ENCODE data around the gene TNFAIP8L1. TPM values are rescaled to one million over a fixed set of nuclear protein-coding genes. Genes with fewer than 3 reads are reported as not detected.

TNFAIP8L1 gene
- total RNA-seq, 1 experiment from 2014 or later: 17.8 TPM

DNA sequence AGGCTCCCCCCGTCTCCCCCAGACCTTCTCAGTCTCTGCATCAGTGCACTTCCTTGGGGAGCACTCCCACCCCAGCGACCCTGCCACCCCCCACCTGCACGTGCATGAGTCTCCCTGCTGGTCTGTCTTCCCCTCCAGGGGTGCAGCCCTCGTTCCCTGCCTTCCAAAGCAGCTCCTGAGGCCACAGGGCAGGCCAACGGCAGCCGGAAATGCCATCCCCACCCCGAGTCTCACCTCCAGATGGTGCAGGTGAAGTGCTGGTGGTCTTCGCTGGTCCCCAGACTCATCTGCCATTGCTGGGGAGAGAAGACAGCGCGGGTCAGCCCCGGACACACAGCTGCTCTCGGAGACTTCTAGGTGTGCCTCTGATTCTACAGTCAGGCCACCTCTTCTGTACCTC lies 25.3 kb downstream of the TNFAIP8L1 start:
- no peaks in the 10 kb centered on the region for H3K27me3 ChIP-seq (ENCODE audit: insufficient read depth, low read depth)
- ChIA-PET POLR2A (ENCODE audit: unreplicated experiment) (no interaction called here), CTCF (no interaction called here)
- no peak overlapping the region for H3K27ac ChIP-seq
- no peak for DNase-seq
- H4K20me1 ChIP-seq (ENCODE audit: insufficient read depth): no peaks in the 10 kb centered on the region
- H3K4me3 ChIP-seq: no peak overlapping the region
- no peaks in the 10 kb centered on the region for H3K36me3 ChIP-seq (ENCODE audit: low read depth)
- no peaks in the 10 kb centered on the region for H3K4me1 ChIP-seq (replicated peaks; ENCODE audit: insufficient read depth)
- intact Hi-C loops (cut with micrococcal nuclease; ENCODE audit: unreplicated experiment): no loop called here
- no peaks in the 10 kb centered on the region for H3K9me3 ChIP-seq (ENCODE audit: insufficient read depth, low read depth)
- no peak for TF ChIP-seq EZH2 (IDR thresholded peaks at IDR 0.05; ENCODE audit: low read depth)
- TF ChIP-seq, protein P1, sequence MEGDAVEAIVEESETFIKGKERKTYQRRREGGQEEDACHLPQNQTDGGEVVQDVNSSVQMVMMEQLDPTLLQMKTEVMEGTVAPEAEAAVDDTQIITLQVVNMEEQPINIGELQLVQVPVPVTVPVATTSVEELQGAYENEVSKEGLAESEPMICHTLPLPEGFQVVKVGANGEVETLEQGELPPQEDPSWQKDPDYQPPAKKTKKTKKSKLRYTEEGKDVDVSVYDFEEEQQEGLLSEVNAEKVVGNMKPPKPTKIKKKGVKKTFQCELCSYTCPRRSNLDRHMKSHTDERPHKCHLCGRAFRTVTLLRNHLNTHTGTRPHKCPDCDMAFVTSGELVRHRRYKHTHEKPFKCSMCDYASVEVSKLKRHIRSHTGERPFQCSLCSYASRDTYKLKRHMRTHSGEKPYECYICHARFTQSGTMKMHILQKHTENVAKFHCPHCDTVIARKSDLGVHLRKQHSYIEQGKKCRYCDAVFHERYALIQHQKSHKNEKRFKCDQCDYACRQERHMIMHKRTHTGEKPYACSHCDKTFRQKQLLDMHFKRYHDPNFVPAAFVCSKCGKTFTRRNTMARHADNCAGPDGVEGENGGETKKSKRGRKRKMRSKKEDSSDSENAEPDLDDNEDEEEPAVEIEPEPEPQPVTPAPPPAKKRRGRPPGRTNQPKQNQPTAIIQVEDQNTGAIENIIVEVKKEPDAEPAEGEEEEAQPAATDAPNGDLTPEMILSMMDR (conservative IDR thresholded peaks at IDR 0.05): no peak
- no TSS peak for BruUV-seq (replicated peaks)
- H3K79me2 ChIP-seq (ENCODE audit: low read depth): peaks cover 7% of the 10 kb centered on the region; the same call in 1 of the 2 replicates
- no peaks in the 10 kb centered on the region for H3K9me2 ChIP-seq (ENCODE audit: insufficient read depth)
- no peak overlapping the region for H3K4me2 ChIP-seq
- H3F3A ChIP-seq (ENCODE audit: insufficient read depth, low read depth): no peaks in the 10 kb centered on the region
- H2AFZ ChIP-seq: no peak overlapping the region

DNA sequence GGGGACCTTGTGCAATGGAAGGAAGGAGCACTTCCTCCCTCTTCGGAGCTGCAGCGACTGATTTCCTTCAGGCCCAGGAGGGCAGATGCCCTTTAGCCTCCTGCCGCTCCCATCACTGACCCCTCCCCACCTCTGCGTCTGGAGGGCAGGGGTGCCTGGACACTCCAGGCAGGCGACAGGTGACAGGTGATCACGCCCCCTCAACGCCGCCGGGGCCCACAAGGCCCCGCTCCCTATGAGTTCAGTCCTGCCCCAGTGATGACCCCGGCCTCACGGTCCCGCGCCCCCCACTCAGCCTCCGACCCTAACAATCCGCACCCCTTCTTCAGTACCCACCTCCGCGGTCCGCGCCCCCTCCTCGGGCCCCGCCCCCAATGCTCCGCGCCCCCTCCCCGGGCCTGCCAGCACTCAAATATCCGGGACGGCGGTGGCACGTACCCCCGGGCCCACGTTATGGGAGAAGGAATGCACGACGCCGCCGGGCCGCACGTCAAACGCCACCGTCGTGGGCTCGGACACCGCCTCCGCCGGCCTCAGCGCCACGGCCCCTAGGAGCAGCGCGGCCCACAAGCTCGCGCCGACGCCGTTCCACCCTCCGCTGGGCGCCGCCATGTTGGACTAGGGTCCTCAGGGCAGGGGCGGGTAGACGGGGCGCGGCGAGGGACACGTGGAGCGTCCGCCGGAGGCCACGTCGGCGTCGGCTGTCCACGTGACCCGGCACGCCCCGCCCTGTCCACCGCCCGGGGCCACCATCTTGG lies 30.6 kb downstream of the TNFAIP8L1 start, which contains the start of gene MYDGF:
Gene MYDGF, minus strand, starts transcription at position 620 of the 758 bp plus-strand sequence. Its CDS starts 8 bp downstream, at position 612.
- no peaks in the 10 kb centered on the region for H3K4me1 ChIP-seq (replicated peaks; ENCODE audit: insufficient read depth)
- H3K79me2 ChIP-seq (ENCODE audit: low read depth): peaks cover 7% of the 10 kb centered on the region; the same call in 1 of the 2 replicates
- no peaks in the 10 kb centered on the region for H3K9me3 ChIP-seq (ENCODE audit: insufficient read depth, low read depth)
- peak; percentile 33 to 82 for DNase-seq
- H4K20me1 ChIP-seq (ENCODE audit: insufficient read depth): no peaks in the 10 kb centered on the region
- intact Hi-C loops (cut with micrococcal nuclease; ENCODE audit: unreplicated experiment): no loop called here
- H3K27me3 ChIP-seq (ENCODE audit: insufficient read depth, low read depth): no peaks in the 10 kb centered on the region
- ChIA-PET CTCF (no interaction called here), POLR2A (ENCODE audit: unreplicated experiment) (no interaction called here)
- H3K4me3 ChIP-seq: peak within 1 kb of the TSS; percentile 54
- no TSS peak for BruUV-seq (replicated peaks)
- TF ChIP-seq EZH2 (IDR thresholded peaks at IDR 0.05; ENCODE audit: low read depth): no peak
- TF ChIP-seq, protein P1 (conservative IDR thresholded peaks at IDR 0.05): no peak
- no peak within 1 kb of the TSS for H2AFZ ChIP-seq
- no peaks in the 10 kb centered on the region for H3K9me2 ChIP-seq (ENCODE audit: insufficient read depth)
- peaks cover 5% of the 10 kb centered on the region; the same call in 1 of the 2 replicates for H3F3A ChIP-seq (ENCODE audit: insufficient read depth, low read depth)
- H3K4me2 ChIP-seq: peak within 1 kb of the TSS; percentile 73
- H3K36me3 ChIP-seq (ENCODE audit: low read depth): no peaks in the 10 kb centered on the region
- H3K27ac ChIP-seq: peak within 1 kb of the TSS; percentile 65

DNA sequence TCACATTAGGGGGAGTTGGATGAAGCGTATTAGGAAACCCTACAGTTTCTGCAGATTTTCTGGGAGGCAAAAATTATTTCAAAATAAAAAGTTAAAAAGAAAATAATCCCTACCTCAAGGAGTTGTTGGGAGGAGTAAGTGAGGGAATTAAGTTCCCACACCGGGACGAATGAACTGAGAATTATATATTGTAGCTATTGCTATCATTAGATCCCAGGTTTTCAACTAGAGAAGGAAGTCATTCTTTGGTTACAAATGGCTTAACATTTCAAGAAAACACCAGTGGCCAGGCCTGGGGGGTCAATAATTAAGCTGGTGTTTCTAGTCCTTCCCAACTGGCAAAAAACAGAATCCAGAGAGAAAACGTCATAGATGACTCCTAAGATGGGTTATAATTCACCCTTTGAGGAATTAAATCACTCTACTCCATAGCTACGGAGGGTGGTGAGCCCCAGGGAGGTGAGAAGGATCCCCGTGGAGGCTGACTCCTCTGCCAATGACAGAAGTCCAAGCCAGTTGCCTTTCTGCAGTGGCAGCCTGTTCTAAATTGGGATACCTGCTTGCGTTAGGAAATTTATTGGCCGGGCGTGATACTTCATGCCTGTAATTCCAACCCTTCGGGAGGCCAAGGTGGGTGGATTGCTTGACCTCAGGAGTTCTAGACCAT lies 32.0 kb downstream of the TNFAIP8L1 start:
- intact Hi-C loops (cut with micrococcal nuclease; ENCODE audit: unreplicated experiment): no loop called here
- DNase-seq: no peak
- H2AFZ ChIP-seq: no peak overlapping the region
- H3K4me2 ChIP-seq: no peak overlapping the region
- H3K9me3 ChIP-seq (ENCODE audit: insufficient read depth, low read depth): no peaks in the 10 kb centered on the region
- ChIA-PET CTCF (no interaction called here), POLR2A (ENCODE audit: unreplicated experiment) (no interaction called here)
- H3K4me3 ChIP-seq: no peak overlapping the region
- TF ChIP-seq EZH2 (IDR thresholded peaks at IDR 0.05; ENCODE audit: low read depth): no peak
- H4K20me1 ChIP-seq (ENCODE audit: insufficient read depth): no peaks in the 10 kb centered on the region
- no peak overlapping the region; the same call in 1 of the 2 replicates for H3K27ac ChIP-seq
- no peaks in the 10 kb centered on the region for H3K4me1 ChIP-seq (replicated peaks; ENCODE audit: insufficient read depth)
- H3K27me3 ChIP-seq (ENCODE audit: insufficient read depth, low read depth): no peaks in the 10 kb centered on the region
- peaks cover 7% of the 10 kb centered on the region; the same call in 1 of the 2 replicates for H3K79me2 ChIP-seq (ENCODE audit: low read depth)
- no peaks in the 10 kb centered on the region for H3K36me3 ChIP-seq (ENCODE audit: low read depth)
- BruUV-seq (replicated peaks): no TSS peak
- peaks cover 5% of the 10 kb centered on the region; the same call in 1 of the 2 replicates for H3F3A ChIP-seq (ENCODE audit: insufficient read depth, low read depth)
- H3K9me2 ChIP-seq (ENCODE audit: insufficient read depth): no peaks in the 10 kb centered on the region
